H1 (cell line): Measurements from ENCODE around the gene ARFGAP3. TPM values are rescaled to one million over a fixed set of nuclear protein-coding genes. Genes with fewer than 3 reads are reported as not detected.
A peak's percentile ranks its signal among the peaks of the same experiment; 100 is the strongest.

ENCODE experiments used
- ATF2 ChIP-seq: IDR thresholded peaks from 2 replicates; pipeline ENCODE4 v1.6.1; 2012; ENCODE audit warnings: low read length, inconsistent platforms
- CHD2 ChIP-seq: IDR thresholded peaks from 2 replicates; pipeline ENCODE4 v1.6.1; 2012; ENCODE audit warnings: low read length, improper control_type of control experiment
- EGR1 ChIP-seq: IDR thresholded peaks from 2 replicates; pipeline ENCODE4 v1.6.1; 2011; ENCODE audit warnings: low read depth, low read length, borderline replicate concordance
- EZH2 ChIP-seq: fragments of 200-600 bp; sonication (generic); IDR thresholded peaks from 2 replicates; pipeline ENCODE4 v1.7.1; 2012; ENCODE audit warnings: low read depth, mild to moderate bottlenecking, moderate library complexity, low read length, inconsistent platforms; ENCODE audit not compliant: severe bottlenecking
- FOSL1 ChIP-seq: IDR thresholded peaks from 2 replicates; pipeline ENCODE4 v1.6.1; 2011; ENCODE audit warnings: mild to moderate bottlenecking, low read depth, low read length, moderate library complexity; ENCODE audit not compliant: insufficient read depth
- GTF2F1 ChIP-seq: IDR thresholded peaks from 2 replicates; pipeline ENCODE4 v1.6.1; 2012; ENCODE audit warnings: low read depth, low read length, improper control_type of control experiment, borderline replicate concordance
- KDM5A ChIP-seq: fragments of 200-600 bp; IDR thresholded peaks from 2 replicates; pipeline ENCODE4 v1.7.1; 2012; ENCODE audit warnings: mild to moderate bottlenecking, low read length, inconsistent platforms, mixed read lengths
- MAFK ChIP-seq: IDR thresholded peaks from 2 replicates; pipeline ENCODE4 v1.6.1; 2012; ENCODE audit warnings: low read depth, mild to moderate bottlenecking, improper control_type of control experiment, low read length
- MAX ChIP-seq: IDR thresholded peaks from 2 replicates; pipeline ENCODE4 v1.6.1; 2012; ENCODE audit warnings: inconsistent platforms
- POLR2AphosphoS5 ChIP-seq: IDR thresholded peaks from 2 replicates; pipeline ENCODE4 v1.6.1; 2011; ENCODE audit warnings: low read depth, low read length
- RXRA ChIP-seq: IDR thresholded peaks from 2 replicates; pipeline ENCODE4 v1.6.1; 2011; ENCODE audit warnings: low read depth, mild to moderate bottlenecking, low read length, moderate library complexity; ENCODE audit not compliant: insufficient read depth
- SIN3A ChIP-seq, 2 experiments: IDR thresholded peaks in 1 of 2; conservative IDR thresholded peaks in 1 of 2; 2 replicates each; pipeline ENCODE4 v1.6.1; 2011 to 2012; ENCODE audit warnings: low read length in 2 of 2, improper control_type of control experiment in 1 of 2, low read depth in 1 of 2, mild to moderate bottlenecking in 1 of 2
- SIRT6 ChIP-seq: IDR thresholded peaks from one replicate; pipeline ENCODE4 v1.7.1; 2012; ENCODE audit warnings: low read length, inconsistent platforms
- SP1 ChIP-seq: IDR thresholded peaks from 2 replicates; pipeline ENCODE4 v1.6.1; 2011; ENCODE audit warnings: low read depth, low read length
- SRF ChIP-seq: IDR thresholded peaks from 2 replicates; pipeline ENCODE4 v1.6.1; 2011; ENCODE audit warnings: mild to moderate bottlenecking, low read depth, low read length, moderate library complexity
- SUZ12 ChIP-seq: fragments of 200-600 bp; sonication (generic); IDR thresholded peaks from 2 replicates; pipeline ENCODE4 v1.6.1; 2012; ENCODE audit warnings: mild to moderate bottlenecking, inconsistent platforms, low read length, moderate library complexity, mixed read lengths
- TCF12 ChIP-seq: IDR thresholded peaks from 2 replicates; pipeline ENCODE4 v1.6.1; 2011; ENCODE audit warnings: low read depth, mild to moderate bottlenecking, low read length
- TEAD4 ChIP-seq: IDR thresholded peaks from 2 replicates; pipeline ENCODE4 v1.6.1; 2012; ENCODE audit warnings: low read depth, low read length, inconsistent platforms, mixed read lengths
- YY1 ChIP-seq: IDR thresholded peaks from 2 replicates; pipeline ENCODE4 v1.6.1; 2011; ENCODE audit warnings: low read depth, mild to moderate bottlenecking, low read length
- polyA plus RNA-seq, 7 experiments: library from polyadenylated mRNA; depleted of rRNA in 3 of 7; stranded (reverse) in 5 of 7; unstranded in 2 of 7; fragments of >200 nt in 5 of 7; fragments of 200-250 nt in 2 of 7; gene quantifications; 1 replicate in 5 of 7; 2 replicates in 1 of 7; 4 replicates in 1 of 7; pipeline versions ENCODE4 v1.2.1 to v1.2.3, GENCODE V29; 2011 to 2013; ENCODE audit warnings: missing spikeins in 2 of 7, mixed read lengths in 2 of 7
- total RNA-seq: library from RNA; stranded (reverse); fragmentation: NEBNext Ultra II Directional; extraction: Animal tissue kit (Norgen Biotek cat#: 25700); gene quantifications from 2 replicates; pipeline ENCODE4 v1.2.1, GENCODE V29; 2021
- TF ChIP-seq, protein P1 (sequence below), 3 experiments: IDR thresholded peaks; 1 replicate in 2 of 3; 2 replicates in 1 of 3; pipeline versions ENCODE4 v1.5.1 to v1.6.1; 2011; ENCODE audit warnings: low read length in 3 of 3, mild to moderate bottlenecking in 3 of 3, inconsistent platforms in 2 of 3, low read depth in 1 of 3, moderate library complexity in 1 of 3; ENCODE audit not compliant: insufficient read depth in 1 of 3; ENCODE audit errors: control extremely low read depth in 1 of 3

ARFGAP3 gene
- total and polyA plus RNA-seq, 2 of the 8 experiments (the other 6 are each of a cell fraction or from before 2014, with no cell fraction given), result 9.7 to 16.0 TPM

GRCh38 chr22:42856865-42857704 lies at the start of gene ARFGAP3 (continued):
- TF ChIP-seq ATF2, result no peak
- peak; percentile 99 for TF ChIP-seq MAX
- no peak for TF ChIP-seq YY1
- no peak for TF ChIP-seq MAFK
- peak; percentile 67; the same call in 1 of the 2 replicates for TF ChIP-seq POLR2AphosphoS5
- no peak for TF ChIP-seq CHD2
- 0 out of 2 replicates have a peak, but pooled peaks have one; percentile 2 for TF ChIP-seq FOSL1
- TF ChIP-seq SRF, result no peak
- TF ChIP-seq RXRA, result no peak
- TF ChIP-seq GTF2F1, result no peak
- no peak for TF ChIP-seq EZH2
- TF ChIP-seq, protein P1, sequence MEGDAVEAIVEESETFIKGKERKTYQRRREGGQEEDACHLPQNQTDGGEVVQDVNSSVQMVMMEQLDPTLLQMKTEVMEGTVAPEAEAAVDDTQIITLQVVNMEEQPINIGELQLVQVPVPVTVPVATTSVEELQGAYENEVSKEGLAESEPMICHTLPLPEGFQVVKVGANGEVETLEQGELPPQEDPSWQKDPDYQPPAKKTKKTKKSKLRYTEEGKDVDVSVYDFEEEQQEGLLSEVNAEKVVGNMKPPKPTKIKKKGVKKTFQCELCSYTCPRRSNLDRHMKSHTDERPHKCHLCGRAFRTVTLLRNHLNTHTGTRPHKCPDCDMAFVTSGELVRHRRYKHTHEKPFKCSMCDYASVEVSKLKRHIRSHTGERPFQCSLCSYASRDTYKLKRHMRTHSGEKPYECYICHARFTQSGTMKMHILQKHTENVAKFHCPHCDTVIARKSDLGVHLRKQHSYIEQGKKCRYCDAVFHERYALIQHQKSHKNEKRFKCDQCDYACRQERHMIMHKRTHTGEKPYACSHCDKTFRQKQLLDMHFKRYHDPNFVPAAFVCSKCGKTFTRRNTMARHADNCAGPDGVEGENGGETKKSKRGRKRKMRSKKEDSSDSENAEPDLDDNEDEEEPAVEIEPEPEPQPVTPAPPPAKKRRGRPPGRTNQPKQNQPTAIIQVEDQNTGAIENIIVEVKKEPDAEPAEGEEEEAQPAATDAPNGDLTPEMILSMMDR (IDR thresholded peaks at IDR 0.05; ENCODE audit: control extremely low read depth in 1 of 3, insufficient read depth in 1 of 3, low read depth in 1 of 3, low read length in 3 of 3), result no peak
- TF ChIP-seq SIRT6, result no peak
- no peak for TF ChIP-seq SUZ12
- no peak for TF ChIP-seq TCF12
- TF ChIP-seq KDM5A, result no peak
- peak; percentile 86 to 92; a peak in 3 of 4 replicates for TF ChIP-seq SIN3A (conservative IDR thresholded peaks at IDR 0.05 in 1 of 2, IDR thresholded peaks at IDR 0.05 in 1 of 2; ENCODE audit: low read depth in 1 of 2, low read length in 2 of 2)
- TF ChIP-seq TEAD4, result no peak
- peak; percentile 43; the same call in 1 of the 2 replicates for TF ChIP-seq SP1
- TF ChIP-seq EGR1, result peak; percentile 79; the same call in 1 of the 2 replicates
